Measurements from ENCODE around the gene ABR.

The ABR gene

DNA sequence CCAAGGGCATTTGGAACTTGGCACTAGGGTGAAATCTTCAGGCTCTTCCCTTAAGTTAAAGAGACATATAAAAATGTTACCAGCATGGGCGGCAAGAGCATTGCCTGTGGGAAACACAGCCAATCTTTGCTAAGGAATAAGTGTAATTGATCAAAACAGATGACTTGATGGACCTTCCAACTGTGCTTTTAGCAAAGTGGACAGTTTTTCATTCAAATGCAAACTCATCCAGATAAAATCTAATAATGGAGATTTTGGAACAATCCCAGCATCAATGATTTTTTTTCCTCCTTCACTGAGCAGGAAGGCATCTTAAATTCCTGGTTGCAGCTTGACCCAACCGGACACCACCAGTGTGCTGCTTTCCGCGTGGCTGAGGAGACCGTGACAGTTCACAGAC is 47.6 kb upstream of the ABR start:
- Histone ChIP-seq H3K27ac (ENCODE audit: poor library complexity, severe bottlenecking) (no peak overlapping the region), H3K4me3 (ENCODE audit: severe bottlenecking) (no peak overlapping the region), H3K36me3 (ENCODE audit: low read depth) (no peaks in the 10 kb centered on the region), H3K4me1 (ENCODE audit: insufficient read depth, poor library complexity, severe bottlenecking) (no peaks in the 10 kb centered on the region), H3K9me3 (ENCODE audit: severe bottlenecking) (no peaks in the 10 kb centered on the region), H3K27me3 (ENCODE audit: insufficient read depth, poor library complexity, severe bottlenecking) (peaks cover 51% of the 10 kb centered on the region)
- TF ChIP-seq, protein P1, sequence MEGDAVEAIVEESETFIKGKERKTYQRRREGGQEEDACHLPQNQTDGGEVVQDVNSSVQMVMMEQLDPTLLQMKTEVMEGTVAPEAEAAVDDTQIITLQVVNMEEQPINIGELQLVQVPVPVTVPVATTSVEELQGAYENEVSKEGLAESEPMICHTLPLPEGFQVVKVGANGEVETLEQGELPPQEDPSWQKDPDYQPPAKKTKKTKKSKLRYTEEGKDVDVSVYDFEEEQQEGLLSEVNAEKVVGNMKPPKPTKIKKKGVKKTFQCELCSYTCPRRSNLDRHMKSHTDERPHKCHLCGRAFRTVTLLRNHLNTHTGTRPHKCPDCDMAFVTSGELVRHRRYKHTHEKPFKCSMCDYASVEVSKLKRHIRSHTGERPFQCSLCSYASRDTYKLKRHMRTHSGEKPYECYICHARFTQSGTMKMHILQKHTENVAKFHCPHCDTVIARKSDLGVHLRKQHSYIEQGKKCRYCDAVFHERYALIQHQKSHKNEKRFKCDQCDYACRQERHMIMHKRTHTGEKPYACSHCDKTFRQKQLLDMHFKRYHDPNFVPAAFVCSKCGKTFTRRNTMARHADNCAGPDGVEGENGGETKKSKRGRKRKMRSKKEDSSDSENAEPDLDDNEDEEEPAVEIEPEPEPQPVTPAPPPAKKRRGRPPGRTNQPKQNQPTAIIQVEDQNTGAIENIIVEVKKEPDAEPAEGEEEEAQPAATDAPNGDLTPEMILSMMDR (IDR thresholded peaks at IDR 0.05; ENCODE audit: poor library complexity, severe bottlenecking), result no peak
- DNase-seq (ENCODE audit: low spot score), result no peak
- no peak for ATAC-seq (ENCODE audit: low read depth)

DNA sequence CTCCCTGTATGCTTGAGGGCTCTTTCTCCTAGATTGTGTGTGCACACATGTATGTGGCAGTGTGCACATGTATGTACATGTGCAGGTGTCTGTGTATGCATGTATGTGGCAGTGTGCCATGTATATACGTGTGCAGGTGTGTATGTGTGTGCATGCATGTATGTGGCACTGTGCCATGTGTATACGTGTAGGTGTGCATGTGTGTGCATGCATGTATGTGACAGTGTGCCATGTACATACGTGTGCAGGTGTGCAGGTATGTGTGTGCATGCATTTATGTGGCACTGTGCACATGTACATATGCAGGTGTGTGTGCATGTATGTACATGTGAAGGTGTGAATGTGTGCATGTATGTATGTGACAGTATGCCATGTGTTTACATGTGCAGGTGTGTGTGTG is 46.5 kb upstream of the ABR start:
- H3K4me1 ChIP-seq (ENCODE audit: insufficient read depth, poor library complexity, severe bottlenecking), result no peaks in the 10 kb centered on the region
- no peaks in the 10 kb centered on the region for H3K9me3 ChIP-seq (ENCODE audit: severe bottlenecking)
- TF ChIP-seq, protein P1 (IDR thresholded peaks at IDR 0.05; ENCODE audit: poor library complexity, severe bottlenecking), result no peak
- no peaks in the 10 kb centered on the region for H3K36me3 ChIP-seq (ENCODE audit: low read depth)
- H3K27me3 ChIP-seq (ENCODE audit: insufficient read depth, poor library complexity, severe bottlenecking), result peaks cover 42% of the 10 kb centered on the region
- H3K4me3 ChIP-seq (ENCODE audit: severe bottlenecking), result no peak overlapping the region
- no peak for ATAC-seq (ENCODE audit: low read depth)
- no peak overlapping the region for H3K27ac ChIP-seq (ENCODE audit: poor library complexity, severe bottlenecking)
- no peak for DNase-seq (ENCODE audit: low spot score)

DNA sequence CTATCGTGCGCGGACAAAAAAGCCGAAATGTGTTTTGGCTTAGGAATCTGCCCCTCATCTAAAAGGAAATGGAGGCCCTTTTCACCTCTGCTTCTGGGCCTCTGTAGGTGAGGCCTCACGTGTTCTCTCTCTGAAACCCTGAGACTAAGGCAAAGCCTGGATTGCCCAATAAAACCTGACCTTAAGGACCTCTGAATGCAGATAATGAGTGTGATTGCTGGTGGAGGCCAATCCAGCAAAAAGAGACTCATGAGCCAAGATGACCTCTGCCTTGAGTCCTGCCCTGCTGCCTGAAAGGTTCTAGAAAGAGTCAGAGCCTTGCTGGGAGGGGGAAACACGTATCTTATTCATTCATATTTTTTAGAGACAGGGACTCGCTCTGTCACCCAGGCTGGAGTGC is 44.5 kb upstream of the ABR start:
- Histone ChIP-seq H3K36me3 (ENCODE audit: low read depth) (no peaks in the 10 kb centered on the region), H3K4me1 (ENCODE audit: insufficient read depth, poor library complexity, severe bottlenecking) (no peaks in the 10 kb centered on the region), H3K4me3 (ENCODE audit: severe bottlenecking) (no peak overlapping the region), H3K27ac (ENCODE audit: poor library complexity, severe bottlenecking) (no peak overlapping the region), H3K27me3 (ENCODE audit: insufficient read depth, poor library complexity, severe bottlenecking) (peaks cover 23% of the 10 kb centered on the region), H3K9me3 (ENCODE audit: severe bottlenecking) (no peaks in the 10 kb centered on the region)
- ATAC-seq (ENCODE audit: low read depth) (no peak), DNase-seq (ENCODE audit: low spot score) (no peak)
- TF ChIP-seq, protein P1 (IDR thresholded peaks at IDR 0.05; ENCODE audit: poor library complexity, severe bottlenecking), result no peak

DNA sequence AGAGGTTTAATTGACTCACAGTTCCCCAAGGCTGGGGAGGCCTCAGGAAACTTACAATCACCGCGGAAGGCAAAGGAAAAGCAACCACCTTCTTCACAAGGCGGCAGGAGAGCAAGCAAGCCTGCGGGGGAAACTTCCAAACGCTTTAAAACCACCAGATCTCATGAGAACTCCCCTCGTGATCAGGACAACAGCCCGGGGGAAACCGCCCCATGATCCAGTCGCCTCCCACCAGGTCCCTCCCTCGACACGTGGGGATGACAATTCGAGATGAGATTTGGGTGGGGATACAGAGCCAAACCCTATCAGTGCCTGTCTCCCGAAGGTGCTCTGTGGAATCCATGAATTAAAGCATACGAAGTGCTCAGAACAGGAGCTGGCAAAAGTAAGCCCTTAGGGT is 43.9 kb upstream of the ABR start:
- TF ChIP-seq, protein P1 (IDR thresholded peaks at IDR 0.05; ENCODE audit: poor library complexity, severe bottlenecking), result no peak
- ATAC-seq (ENCODE audit: low read depth), result no peak
- H3K4me1 ChIP-seq (ENCODE audit: insufficient read depth, poor library complexity, severe bottlenecking), result no peaks in the 10 kb centered on the region

DNA sequence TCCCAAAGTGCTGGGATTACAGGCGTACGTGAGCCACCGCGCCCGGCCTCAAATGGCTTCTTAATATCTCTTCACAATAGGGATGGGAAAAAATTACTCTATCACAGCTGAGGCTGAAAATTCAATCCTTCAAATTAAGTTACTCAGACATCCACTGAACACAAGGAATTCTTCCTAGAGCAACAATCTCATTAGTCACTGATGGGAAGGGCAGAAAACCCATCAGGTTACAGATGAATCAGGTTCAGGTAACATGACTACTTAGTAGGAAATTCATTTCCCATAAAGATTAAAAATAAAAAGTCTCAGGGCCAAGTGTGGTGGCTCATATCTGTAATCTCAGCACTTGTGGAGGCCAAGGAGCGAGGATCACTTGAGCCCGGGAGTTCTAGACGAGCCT is 42.5 kb upstream of the ABR start:
- Histone ChIP-seq H3K4me3 (ENCODE audit: severe bottlenecking) (no peak overlapping the region), H3K36me3 (ENCODE audit: low read depth) (no peaks in the 10 kb centered on the region), H3K27ac (ENCODE audit: poor library complexity, severe bottlenecking) (no peak overlapping the region), H3K27me3 (ENCODE audit: insufficient read depth, poor library complexity, severe bottlenecking) (peaks cover 7% of the 10 kb centered on the region), H3K4me1 (ENCODE audit: insufficient read depth, poor library complexity, severe bottlenecking) (no peaks in the 10 kb centered on the region), H3K9me3 (ENCODE audit: severe bottlenecking) (no peaks in the 10 kb centered on the region)
- ATAC-seq (ENCODE audit: low read depth) (peak; percentile 88), DNase-seq (ENCODE audit: low spot score) (no peak)
- TF ChIP-seq, protein P1 (IDR thresholded peaks at IDR 0.05; ENCODE audit: poor library complexity, severe bottlenecking), result no peak

More for the DNA sequence above, 43.9 kb upstream of the ABR start:
- H3K9me3 ChIP-seq (ENCODE audit: severe bottlenecking), result no peaks in the 10 kb centered on the region
- H3K27ac ChIP-seq (ENCODE audit: poor library complexity, severe bottlenecking), result no peak overlapping the region
- peaks cover 19% of the 10 kb centered on the region for H3K27me3 ChIP-seq (ENCODE audit: insufficient read depth, poor library complexity, severe bottlenecking)
- no peak for DNase-seq (ENCODE audit: low spot score)
- no peaks in the 10 kb centered on the region for H3K36me3 ChIP-seq (ENCODE audit: low read depth)
- no peak overlapping the region for H3K4me3 ChIP-seq (ENCODE audit: severe bottlenecking)
